Measurements from ENCODE around the gene RDH12.

The RDH12 gene

DNA sequence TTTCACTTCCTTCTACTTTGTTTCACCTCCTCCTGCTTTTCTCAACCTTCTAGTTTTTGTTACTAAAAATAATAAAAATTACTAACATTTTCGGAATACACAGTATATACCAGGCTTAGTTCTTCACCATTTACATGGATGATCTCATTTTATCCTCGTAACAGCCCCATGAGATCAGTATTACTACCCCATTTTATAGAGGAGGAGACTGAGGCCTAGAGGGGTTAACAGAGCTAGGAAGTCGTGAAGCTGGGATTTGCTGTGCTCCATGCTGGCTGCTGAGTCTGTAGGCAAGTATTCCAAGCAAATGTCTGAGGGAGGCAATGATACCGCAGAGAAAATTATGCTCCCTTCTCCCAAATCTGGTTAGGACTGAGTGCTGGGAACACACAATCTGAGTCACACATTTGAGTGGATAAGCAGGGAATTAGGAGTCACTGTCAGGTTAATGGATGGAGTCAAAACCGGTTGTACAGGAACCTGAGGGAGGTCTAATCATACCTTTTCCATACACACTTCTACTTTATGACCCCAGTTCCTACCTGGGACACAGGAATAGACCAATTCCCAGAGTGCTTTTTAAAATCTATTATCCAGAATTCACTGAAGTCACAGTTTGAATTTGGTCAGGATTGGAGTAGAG, 63.6 kb downstream of the RDH12 start:
- TF ChIP-seq, protein P1, sequence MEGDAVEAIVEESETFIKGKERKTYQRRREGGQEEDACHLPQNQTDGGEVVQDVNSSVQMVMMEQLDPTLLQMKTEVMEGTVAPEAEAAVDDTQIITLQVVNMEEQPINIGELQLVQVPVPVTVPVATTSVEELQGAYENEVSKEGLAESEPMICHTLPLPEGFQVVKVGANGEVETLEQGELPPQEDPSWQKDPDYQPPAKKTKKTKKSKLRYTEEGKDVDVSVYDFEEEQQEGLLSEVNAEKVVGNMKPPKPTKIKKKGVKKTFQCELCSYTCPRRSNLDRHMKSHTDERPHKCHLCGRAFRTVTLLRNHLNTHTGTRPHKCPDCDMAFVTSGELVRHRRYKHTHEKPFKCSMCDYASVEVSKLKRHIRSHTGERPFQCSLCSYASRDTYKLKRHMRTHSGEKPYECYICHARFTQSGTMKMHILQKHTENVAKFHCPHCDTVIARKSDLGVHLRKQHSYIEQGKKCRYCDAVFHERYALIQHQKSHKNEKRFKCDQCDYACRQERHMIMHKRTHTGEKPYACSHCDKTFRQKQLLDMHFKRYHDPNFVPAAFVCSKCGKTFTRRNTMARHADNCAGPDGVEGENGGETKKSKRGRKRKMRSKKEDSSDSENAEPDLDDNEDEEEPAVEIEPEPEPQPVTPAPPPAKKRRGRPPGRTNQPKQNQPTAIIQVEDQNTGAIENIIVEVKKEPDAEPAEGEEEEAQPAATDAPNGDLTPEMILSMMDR (conservative IDR thresholded peaks at IDR 0.05; ENCODE audit: low read length): no peak
- DNase-seq (ENCODE audit: low read depth): no peak
- H3K4me3 ChIP-seq (ENCODE audit: low read length): no peak overlapping the region

DNA sequence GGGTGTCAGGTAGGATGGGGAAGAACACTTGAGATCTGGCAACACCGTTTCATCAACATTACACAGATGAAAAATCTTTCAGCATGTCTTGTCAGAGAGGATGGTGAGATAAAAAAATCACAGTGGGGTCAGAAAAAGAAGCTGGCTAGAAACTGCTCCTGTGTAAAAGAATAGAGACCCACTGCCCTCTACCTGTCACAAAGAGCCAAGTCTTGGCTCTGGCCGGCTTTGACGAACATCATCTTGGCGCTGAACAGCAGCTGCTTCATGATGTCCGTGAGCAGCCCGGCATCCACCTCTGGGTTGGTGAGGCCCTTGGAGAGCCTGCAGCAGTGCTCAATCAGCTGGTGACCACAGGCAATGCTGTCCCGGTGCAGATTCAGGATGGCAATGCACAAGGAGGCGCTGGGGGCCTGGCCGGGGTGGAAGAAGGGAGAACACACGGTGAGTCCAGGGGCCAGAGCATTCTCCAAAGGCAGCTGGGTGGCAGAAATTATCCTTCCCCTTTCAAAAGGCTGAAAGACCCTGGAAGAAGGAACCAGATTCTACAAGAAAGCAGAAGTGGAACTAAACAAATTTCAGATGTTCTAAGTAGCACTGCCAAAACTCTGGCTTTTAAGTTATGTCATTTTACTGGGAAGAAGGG, 64.5 kb downstream of the RDH12 start:
- TF ChIP-seq, protein P1 (conservative IDR thresholded peaks at IDR 0.05; ENCODE audit: low read length): no peak
- H3K4me3 ChIP-seq (ENCODE audit: low read length): no peak overlapping the region
- no peak for DNase-seq (ENCODE audit: low read depth)

DNA sequence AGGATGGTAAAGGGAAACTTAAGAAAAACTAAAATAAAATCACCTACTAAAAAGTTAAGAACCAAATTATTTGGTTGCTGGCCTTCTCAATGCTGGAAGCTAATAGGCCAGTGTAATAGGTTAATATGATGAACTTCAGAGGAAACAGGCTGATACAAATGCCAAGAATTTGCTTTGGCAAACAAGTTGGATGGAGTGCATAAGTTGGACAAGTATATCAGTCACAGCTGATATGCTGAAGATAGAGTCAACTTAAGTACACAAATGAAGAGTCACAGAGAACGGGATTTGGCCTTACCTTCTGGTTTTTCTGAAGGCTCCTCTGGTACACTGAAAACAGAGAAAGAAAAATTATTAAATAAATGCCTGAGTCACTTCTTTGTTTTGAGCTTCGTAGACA, 66.5 kb downstream of the RDH12 start:
- TF ChIP-seq, protein P1 (conservative IDR thresholded peaks at IDR 0.05; ENCODE audit: low read length): no peak
- H3K4me3 ChIP-seq (ENCODE audit: low read length): no peak overlapping the region
- no peak for DNase-seq (ENCODE audit: low read depth)

- no peak for DNase-seq (ENCODE audit: low read depth)
These were observed 72.2 kb downstream of the RDH12 start for GRCh38 chr14:67773844-67774377.

DNA sequence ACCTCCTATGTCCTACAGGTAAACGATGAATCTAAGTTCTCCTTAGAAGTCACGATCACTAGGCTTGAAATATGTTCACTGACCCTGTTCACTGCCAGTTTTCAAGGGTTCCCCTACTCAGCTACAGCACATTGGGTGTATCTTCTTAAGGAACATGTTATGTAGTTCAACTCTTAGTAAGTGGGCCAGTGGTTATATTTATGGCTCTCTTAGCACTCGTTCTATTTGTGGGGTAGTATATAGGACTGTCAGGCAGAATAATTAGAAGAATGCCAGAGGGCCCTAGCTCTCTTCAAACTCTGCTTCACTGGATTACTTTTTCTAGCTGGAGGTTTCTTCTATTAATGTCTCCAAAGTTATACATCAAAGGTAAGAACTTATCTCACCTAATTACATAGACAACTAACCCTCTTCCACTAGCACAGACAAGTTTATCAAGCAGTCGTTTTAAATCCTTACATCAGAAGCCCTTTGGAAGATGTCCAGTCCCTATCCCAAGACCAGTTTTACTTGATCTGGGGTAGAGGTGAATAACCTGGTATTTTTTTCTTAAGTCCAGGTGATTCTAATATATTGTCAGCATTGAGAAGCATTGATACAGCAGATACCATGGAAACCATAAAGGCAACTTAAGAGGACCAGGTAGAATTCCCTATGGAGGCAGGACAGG, 75.1 kb downstream of the RDH12 start:
- TF ChIP-seq, protein P1 (conservative IDR thresholded peaks at IDR 0.05; ENCODE audit: low read length): no peak
- DNase-seq (ENCODE audit: low read depth): no peak

More at GRCh38 chr14:67773844-67774377, 72.2 kb downstream of the RDH12 start:
- TF ChIP-seq, protein P1 (conservative IDR thresholded peaks at IDR 0.05; ENCODE audit: low read length): no peak
- no peak overlapping the region for H3K4me3 ChIP-seq (ENCODE audit: low read length)

DNA sequence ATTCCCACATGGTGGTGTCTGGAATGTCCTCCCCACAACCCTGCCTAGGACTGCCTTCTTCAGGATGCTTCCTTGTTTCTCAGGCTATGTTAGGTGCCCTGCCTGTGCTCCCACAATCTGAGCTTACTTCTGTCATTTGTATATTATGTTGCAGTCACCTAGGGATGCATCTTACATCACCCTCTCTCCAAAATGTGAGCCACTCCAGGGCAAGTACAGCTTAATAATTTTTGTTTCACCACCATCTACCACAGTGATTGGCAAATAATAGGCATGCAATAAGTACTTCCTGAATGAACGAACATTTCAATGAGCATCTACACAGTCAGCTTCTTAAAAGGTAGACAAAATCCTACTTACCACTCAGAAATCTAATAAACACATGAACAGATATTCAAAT, 77.1 kb downstream of the RDH12 start:
- TF ChIP-seq, protein P1 (conservative IDR thresholded peaks at IDR 0.05; ENCODE audit: low read length): no peak
- H3K4me3 ChIP-seq (ENCODE audit: low read length): no peak overlapping the region
- DNase-seq (ENCODE audit: low read depth): no peak

More for the DNA sequence above, 75.1 kb downstream of the RDH12 start:
- H3K4me3 ChIP-seq (ENCODE audit: low read length): no peak overlapping the region
